ENCODE results near the gene IFIT2.
"Not testable (repeated sequence)": the region's sequence is repeated elsewhere in the genome, so short reads cannot be mapped to it uniquely, and the experiment has no call there.

IFIT2 gene

DNA sequence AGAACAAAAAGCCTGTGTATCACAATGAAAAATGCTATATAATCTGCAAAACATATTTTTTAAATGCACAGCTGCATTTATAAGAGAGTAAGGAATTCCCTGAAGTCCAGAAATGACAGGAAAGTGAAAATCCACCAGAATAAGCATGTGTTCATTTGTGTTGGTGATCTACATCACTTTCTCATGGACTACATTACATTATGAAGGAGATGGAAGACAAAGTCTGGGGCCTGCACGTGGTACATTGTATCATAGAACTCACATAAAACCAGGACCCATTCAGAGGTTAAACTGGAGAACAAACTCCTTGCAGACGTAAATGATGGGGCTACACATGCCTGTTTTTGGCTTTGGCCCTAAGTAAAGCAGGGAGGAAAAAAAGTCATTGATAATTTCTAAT, 42.3 kb downstream of the IFIT2 start:
- DNase-seq, result no peak

DNA sequence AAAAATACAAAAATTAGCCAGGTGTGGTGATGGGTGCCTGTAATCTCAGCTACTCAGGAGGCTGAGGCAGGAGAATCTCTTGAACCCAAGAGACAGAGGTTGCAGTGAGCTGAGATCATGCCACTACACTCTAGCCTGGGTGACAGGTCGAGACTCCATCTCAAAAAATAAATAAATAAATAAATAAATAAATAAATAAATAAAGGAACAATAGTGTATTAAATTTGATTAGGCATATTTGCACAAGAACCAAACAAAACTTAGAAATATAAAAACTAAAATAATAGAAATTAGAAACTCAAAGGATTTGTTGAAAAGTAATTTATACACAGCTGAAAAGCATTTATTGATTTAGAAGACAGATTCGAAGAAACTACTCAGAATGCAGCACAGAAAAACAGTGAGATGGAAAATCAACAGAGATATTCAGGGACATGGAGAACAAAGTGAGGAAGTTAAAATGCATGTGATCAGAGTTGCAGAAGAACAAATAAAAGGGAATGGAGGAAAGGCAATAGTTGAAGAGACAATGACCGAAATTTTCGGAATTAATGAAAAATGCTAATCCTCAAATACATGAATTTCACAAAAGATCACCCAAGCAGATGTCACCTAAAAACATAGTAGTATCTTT, 43.6 kb downstream of the IFIT2 start:
- no peak for DNase-seq

DNA sequence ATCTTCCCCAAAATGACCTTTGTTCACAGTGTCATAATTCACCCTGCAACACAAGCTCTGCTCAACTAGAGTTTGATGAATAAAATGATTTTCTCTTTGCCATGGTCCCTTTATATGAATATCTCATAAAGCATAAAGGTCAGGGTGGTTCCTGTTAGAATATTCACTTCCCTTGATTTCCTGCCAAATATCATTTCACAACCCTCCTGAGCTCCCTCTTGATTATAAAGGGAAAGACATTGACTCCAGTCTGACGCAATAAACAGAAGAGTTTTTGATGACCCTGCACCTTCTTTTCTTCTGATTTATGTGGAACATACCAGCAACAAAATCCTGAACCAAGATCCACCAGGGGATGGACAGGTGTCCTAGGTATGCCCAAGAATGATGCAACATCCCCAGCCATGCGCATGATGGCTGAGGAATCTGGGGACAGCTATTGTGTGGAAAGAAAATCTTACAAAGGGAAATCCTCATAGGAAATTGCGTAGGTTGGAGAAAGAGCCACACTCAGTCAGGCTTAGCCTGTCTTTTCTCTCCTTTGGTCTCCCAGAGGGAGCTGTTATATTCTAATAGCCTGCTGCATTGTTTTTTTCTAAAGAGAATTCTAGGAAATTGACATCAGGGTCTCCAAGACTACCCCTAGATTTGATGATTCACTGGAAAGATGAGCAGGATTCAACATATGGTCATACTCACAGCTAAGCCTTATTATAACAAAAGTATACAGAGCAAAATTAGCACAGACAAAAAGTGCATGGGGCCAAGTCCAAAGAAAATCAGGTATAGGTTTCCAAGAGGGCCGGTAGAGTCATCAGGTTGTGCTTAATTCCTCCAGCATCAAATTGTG, 44.8 kb downstream of the IFIT2 start:
- DNase-seq, result no peak

DNA sequence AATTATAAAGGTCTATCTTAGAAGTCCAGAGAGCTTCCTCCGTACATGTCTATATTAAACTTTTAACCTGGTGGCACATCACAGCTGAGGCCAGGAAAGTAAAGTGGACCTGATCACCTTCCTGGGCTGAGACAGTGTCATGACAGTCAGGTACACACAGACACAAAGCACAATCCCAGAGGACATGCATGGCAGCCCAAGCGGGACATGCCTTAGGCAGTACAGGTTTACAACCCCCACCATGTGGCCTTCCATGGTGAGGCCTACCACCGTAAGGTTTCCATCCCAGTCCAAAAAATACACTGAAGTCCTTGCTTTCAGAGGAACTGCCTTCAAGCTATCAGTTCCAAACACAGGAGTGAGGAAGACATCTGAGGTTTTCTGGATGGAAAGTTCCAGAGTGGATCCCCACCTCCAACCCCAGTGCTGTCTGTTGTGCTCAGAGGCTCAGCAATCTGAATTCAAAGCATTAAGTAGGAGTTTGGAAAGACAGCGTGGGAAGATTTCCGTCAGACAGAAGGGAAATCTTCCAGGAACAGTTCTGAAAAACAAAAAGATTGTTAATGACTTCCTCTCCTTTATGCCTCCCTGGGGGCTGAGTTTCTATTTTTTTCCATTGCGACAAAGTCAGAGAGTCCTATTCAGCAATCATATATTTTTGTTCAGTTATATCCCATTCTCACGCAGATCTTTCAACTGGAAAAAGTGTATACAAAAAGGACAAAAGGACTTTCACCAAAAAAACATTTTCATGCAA, 46.0 kb downstream of the IFIT2 start:
- DNase-seq, result no peak

DNA sequence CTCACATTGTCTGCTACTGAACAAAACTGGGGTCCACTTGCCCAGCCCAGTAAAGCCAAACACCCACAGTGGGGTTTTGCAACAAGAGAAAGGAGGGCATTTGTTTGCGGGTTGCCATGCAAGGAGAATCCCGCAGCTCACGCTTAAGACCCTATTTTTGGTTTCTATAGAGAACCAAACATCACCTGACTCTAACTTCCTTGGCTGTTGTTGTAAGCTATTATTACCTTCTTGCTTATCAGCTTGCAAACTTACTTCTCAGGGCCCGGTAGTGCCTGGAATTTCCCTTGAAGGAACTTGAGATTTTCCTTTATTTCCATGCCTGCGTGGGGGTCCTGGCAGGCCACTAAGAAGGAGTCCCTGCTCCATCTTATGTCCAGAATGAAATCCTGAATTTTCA, 46.6 kb downstream of the IFIT2 start:
- DNase-seq, result no peak

DNA sequence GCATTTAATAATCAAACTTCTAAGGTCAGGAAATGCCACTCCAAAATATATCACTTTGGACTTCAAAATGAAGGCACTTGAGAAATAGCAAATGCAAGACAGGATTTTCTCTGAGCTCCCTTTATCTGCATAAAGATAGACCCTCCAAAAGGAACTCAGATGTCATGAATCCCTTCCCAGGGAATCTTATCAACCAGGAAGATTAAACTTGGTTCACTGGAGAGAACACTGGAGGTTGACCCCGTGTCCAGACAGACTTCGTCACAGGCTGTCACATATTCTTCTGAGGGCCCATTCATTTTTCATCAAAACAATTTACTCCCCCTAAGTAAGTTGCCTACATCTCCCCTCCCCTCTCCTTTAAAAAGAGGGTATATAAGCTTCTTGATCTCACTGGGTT, 47.1 kb downstream of the IFIT2 start:
- DNase-seq, result no peak

DNA sequence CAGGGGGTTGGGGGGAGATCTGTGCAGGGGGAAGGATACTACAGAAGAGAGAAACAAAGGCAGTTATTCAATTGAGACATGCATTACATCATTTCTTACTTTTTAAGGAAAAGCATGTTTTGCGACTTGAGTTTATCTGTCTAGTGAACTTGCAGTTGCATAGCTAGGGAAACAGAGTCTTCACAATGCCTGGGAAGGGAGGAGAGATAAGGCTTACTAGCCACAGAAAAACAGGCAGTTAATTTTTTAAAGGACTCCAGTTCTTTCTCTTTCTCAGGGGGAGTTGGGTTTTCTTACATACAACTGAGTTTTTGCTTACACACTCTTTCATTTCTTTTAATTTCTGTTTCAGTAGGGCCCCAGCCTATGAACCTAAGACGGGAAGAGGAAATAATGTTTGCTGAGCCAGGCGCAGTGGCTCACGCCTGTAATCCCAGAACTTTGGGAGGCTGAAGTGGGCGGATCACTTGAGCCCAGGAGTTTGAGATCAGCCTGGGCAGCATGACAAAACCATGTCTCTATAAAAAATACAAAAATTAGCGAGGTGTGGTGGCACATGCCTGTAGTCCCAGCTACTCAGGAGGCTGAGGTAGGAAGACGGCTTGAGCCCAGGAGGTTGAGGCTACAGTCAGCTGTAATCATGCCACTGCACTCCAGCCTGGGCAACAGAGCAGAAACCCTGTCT, 48.9 kb downstream of the IFIT2 start:
- DNase-seq, result not testable (repeated sequence)

DNA sequence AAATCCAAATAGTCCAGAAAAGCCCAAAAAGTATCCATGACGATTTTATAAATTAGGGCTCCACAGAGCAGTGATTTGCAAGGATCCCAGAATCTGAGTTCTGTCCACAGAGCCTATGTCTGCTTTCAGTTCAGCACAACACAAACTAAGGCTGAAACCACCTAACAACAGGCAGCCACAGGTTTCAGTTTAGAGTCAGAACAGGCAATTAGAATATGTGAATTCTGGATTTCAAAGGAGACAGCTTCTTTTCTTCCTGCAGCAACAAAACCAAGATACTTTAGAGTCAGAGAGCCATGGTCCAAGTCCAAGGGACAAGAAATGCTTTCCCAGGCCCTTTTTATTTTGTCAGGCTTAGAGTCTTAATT, 49.5 kb downstream of the IFIT2 start:
- DNase-seq, result no peak

DNA sequence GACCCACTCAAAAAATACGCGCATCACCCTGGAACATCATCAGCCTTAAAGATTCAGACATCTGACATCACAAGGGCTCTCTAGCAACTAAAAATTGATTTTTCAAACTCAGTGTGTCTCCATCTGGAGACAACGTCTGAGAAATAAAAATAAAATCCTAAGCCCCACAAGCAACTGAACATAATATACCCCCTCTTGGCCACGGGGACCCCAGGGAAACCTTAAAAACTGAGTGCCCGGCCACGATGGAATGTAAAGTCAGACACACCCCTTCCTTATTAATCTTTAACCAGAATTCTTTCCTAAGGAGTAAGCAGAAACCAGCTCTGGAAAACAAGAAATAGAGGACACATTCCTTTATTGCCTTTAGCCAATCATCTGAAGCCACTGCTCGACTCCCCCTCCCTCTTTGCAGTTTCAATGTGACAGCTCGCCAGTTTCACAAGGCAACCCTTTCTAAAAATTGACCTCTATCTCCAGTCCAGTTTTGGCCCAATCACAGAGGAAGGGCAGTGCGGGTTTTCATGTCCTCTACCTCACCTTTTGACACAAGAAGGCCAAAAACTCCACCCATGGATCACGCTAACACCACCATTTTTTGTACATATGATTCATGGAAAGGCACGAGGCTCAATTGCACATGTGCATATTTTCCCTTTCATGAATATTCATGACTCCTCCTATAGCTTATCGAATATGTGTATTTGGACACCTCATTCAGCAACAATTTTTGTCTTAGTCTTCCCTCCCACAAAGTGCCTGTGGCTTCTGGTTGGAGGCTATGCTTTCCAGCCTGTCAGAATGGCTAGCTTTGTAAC, 50.1 kb downstream of the IFIT2 start:
- no peak for DNase-seq

DNA sequence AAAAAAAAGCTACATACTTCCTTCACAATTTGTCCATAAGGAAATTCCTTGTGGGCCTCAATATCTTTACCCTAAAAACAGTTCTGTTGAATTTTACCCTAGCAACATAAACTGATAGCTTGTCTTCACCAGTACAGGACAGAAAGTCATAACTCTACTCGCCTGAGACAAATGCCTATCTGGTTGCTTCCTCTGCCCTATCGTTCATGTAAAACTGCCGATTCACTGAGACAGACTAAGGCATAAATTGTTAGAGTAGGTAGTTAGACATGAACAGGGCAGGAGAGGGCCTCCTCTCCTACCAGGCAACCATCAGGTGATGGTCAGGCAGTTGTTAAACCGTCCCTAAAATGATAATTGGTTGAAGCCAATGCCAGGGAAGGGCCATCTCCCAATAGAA, 51.0 kb downstream of the IFIT2 start:
- no peak for DNase-seq

DNA sequence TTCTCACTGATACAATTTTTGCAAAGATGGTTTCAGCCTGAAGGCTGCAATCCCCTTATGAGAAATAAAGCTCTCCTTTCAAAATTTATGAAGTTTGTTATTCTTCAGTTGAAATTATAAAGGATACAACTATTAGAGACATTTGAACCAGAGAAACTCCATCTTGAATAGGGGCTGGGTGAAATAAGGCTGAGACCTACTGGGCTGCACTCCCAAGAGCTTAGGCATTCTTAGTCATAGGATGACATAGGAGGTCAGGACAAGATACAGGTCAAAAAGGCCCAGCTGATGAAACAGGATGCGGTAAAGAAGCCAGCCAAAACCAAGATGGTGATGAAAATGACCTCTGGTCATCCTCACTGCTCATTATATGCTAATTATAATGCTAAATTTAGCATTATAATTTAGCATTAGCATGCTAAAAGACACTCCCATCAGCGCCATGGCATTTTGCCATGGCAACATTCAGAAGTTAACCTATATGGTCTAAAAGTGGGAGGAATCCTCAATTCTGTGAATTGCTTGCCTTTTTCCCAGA, 53.6 kb downstream of the IFIT2 start:
- DNase-seq, result no peak

DNA sequence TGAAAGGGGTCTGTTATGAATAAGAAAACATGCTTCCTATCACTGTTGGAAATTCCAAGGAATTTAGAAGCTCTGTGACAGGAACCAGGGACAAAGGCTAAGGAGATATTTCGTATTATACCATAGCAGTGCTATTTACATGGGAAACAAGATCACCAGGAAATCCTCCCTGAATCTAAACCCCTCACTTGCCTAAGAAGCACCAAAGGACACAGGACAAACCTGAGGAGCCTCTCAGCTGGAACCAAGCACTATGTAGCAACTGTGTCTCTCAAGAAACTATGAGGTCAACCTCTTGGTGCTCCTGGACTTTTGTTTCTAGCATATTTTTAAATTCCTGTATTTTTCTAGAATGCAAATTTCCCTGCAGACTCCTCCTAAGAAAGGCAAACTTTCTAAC, 55.2 kb downstream of the IFIT2 start:
- DNase-seq, result no peak

DNA sequence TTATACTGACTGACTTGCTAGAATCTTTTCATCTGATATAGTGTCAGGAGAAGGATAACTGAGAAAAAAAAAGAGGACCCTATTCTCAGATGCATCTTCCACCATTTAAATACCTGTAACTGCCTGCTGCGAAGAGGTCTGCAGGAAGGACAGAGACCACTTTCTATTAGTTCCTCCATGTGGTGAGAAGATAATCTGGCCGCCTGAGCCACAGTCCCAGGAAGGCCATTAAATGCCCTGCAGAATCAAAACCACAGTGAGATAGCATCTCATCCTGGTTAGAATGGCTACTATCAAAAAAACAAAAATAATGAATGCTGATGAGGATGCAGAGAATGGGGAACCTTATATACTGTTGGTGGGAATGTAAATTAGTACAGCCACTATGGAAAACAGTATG, 56.1 kb downstream of the IFIT2 start:
- no peak for DNase-seq

Data from CD4-positive, alpha-beta T cell treated with Interleukin-15 for 1 hour (primary cell).